WTC11 (cell line): Measurements from ENCODE around the gene GUCY2D.

Experiments
- ESRRA ChIP-seq: sonication (generic); formaldehyde crosslinking; IDR thresholded peaks from 2 replicates; pipeline ENCODE4 v1.8.1; 2022; ENCODE audit warnings: mild to moderate bottlenecking, missing genetic modification reagents, borderline replicate concordance
- ETV6 ChIP-seq: sonication (generic); formaldehyde crosslinking; IDR thresholded peaks from 2 replicates; pipeline ENCODE4 v1.8.1; 2022; ENCODE audit warnings: mild to moderate bottlenecking, missing genetic modification reagents
- FOXK1 ChIP-seq: sonication (generic); formaldehyde crosslinking; IDR thresholded peaks from 2 replicates; pipeline ENCODE4 v1.8.0; 2022; ENCODE audit warnings: mild to moderate bottlenecking, moderate library complexity, missing genetic modification reagents
- NFATC4 ChIP-seq: fragments of 250-450 bp; sonication (Bioruptor Pico); IDR thresholded peaks from 2 replicates; pipeline ENCODE4 v1.9.0; 2021; ENCODE audit warnings: mild to moderate bottlenecking
- NR2C2 ChIP-seq: sonication (generic); formaldehyde crosslinking; IDR thresholded peaks from 2 replicates; pipeline ENCODE4 v1.8.0; 2022; ENCODE audit warnings: mild to moderate bottlenecking, missing genetic modification reagents
- SP1 ChIP-seq: sonication (generic); formaldehyde crosslinking; conservative IDR thresholded peaks from 2 replicates; pipeline ENCODE4 v1.8.1; 2022; ENCODE audit warnings: missing genetic modification reagents
- ZNF121 ChIP-seq: sonication (generic); formaldehyde crosslinking; IDR thresholded peaks from 2 replicates; pipeline ENCODE4 v1.8.0; 2023; ENCODE audit warnings: missing genetic modification reagents
- TF ChIP-seq, protein P1 (sequence below): fragments of 200-600 bp; IDR thresholded peaks from 2 replicates; pipeline ENCODE4 v1.8.0; 2022; ENCODE audit warnings: antibody characterized with exemption
- TF ChIP-seq, protein P2 (sequence below): sonication (generic); formaldehyde crosslinking; IDR thresholded peaks from 2 replicates; pipeline ENCODE4 v1.8.1; 2023; ENCODE audit warnings: mild to moderate bottlenecking, missing genetic modification reagents, moderate library complexity
- TF ChIP-seq, protein P3 (sequence below): sonication (generic); formaldehyde crosslinking; IDR thresholded peaks from 2 replicates; pipeline ENCODE4 v1.8.0; 2022; ENCODE audit warnings: mild to moderate bottlenecking, missing genetic modification reagents
- TF ChIP-seq, protein P4 (sequence below): fragments of 250-450 bp; sonication (Bioruptor Pico); IDR thresholded peaks from 2 replicates; pipeline ENCODE4 v1.9.0; 2021; ENCODE audit warnings: mild to moderate bottlenecking, borderline replicate concordance
- TF ChIP-seq, protein P5 (sequence below): sonication (generic); formaldehyde crosslinking; IDR thresholded peaks from 2 replicates; pipeline ENCODE4 v1.8.0; 2022; ENCODE audit warnings: mild to moderate bottlenecking, missing genetic modification reagents

DNA sequence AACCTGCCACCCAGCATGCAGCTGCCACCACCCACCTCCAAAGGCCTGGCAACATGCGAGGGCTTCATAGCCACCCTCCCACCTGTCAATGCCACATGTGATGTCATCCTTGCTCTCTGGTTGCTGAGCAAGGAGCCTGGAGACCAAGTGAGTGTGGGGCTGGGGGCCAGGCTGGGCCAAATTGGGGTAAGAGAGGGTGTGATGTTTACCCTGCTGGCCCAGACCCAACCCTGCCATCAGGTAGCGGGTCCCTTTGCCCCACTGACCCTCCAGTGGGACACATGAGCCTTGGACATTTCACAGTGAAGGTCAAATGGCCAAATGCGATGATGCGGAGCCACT lies 45.3 kb downstream of the GUCY2D start:
- TF ChIP-seq ESRRA (CRISPR knock-in tag) (no peak), FOXK1 (no peak), NR2C2 (no peak), SP1 (CRISPR knock-in tag) (no peak), ETV6 (no peak), NFATC4 (CRISPR knock-in tag) (no peak), ZNF121 (CRISPR knock-in tag) (no peak)
- TF ChIP-seq, protein P1, sequence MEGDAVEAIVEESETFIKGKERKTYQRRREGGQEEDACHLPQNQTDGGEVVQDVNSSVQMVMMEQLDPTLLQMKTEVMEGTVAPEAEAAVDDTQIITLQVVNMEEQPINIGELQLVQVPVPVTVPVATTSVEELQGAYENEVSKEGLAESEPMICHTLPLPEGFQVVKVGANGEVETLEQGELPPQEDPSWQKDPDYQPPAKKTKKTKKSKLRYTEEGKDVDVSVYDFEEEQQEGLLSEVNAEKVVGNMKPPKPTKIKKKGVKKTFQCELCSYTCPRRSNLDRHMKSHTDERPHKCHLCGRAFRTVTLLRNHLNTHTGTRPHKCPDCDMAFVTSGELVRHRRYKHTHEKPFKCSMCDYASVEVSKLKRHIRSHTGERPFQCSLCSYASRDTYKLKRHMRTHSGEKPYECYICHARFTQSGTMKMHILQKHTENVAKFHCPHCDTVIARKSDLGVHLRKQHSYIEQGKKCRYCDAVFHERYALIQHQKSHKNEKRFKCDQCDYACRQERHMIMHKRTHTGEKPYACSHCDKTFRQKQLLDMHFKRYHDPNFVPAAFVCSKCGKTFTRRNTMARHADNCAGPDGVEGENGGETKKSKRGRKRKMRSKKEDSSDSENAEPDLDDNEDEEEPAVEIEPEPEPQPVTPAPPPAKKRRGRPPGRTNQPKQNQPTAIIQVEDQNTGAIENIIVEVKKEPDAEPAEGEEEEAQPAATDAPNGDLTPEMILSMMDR: no peak
- TF ChIP-seq, protein P2, sequence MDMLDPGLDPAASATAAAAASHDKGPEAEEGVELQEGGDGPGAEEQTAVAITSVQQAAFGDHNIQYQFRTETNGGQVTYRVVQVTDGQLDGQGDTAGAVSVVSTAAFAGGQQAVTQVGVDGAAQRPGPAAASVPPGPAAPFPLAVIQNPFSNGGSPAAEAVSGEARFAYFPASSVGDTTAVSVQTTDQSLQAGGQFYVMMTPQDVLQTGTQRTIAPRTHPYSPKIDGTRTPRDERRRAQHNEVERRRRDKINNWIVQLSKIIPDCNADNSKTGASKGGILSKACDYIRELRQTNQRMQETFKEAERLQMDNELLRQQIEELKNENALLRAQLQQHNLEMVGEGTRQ: no peak
- TF ChIP-seq, protein P3, sequence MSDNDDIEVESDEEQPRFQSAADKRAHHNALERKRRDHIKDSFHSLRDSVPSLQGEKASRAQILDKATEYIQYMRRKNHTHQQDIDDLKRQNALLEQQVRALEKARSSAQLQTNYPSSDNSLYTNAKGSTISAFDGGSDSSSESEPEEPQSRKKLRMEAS (CRISPR knock-in tag): no peak
- TF ChIP-seq, protein P4, sequence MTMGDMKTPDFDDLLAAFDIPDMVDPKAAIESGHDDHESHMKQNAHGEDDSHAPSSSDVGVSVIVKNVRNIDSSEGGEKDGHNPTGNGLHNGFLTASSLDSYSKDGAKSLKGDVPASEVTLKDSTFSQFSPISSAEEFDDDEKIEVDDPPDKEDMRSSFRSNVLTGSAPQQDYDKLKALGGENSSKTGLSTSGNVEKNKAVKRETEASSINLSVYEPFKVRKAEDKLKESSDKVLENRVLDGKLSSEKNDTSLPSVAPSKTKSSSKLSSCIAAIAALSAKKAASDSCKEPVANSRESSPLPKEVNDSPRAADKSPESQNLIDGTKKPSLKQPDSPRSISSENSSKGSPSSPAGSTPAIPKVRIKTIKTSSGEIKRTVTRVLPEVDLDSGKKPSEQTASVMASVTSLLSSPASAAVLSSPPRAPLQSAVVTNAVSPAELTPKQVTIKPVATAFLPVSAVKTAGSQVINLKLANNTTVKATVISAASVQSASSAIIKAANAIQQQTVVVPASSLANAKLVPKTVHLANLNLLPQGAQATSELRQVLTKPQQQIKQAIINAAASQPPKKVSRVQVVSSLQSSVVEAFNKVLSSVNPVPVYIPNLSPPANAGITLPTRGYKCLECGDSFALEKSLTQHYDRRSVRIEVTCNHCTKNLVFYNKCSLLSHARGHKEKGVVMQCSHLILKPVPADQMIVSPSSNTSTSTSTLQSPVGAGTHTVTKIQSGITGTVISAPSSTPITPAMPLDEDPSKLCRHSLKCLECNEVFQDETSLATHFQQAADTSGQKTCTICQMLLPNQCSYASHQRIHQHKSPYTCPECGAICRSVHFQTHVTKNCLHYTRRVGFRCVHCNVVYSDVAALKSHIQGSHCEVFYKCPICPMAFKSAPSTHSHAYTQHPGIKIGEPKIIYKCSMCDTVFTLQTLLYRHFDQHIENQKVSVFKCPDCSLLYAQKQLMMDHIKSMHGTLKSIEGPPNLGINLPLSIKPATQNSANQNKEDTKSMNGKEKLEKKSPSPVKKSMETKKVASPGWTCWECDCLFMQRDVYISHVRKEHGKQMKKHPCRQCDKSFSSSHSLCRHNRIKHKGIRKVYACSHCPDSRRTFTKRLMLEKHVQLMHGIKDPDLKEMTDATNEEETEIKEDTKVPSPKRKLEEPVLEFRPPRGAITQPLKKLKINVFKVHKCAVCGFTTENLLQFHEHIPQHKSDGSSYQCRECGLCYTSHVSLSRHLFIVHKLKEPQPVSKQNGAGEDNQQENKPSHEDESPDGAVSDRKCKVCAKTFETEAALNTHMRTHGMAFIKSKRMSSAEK (CRISPR knock-in tag): no peak
- TF ChIP-seq, protein P5, sequence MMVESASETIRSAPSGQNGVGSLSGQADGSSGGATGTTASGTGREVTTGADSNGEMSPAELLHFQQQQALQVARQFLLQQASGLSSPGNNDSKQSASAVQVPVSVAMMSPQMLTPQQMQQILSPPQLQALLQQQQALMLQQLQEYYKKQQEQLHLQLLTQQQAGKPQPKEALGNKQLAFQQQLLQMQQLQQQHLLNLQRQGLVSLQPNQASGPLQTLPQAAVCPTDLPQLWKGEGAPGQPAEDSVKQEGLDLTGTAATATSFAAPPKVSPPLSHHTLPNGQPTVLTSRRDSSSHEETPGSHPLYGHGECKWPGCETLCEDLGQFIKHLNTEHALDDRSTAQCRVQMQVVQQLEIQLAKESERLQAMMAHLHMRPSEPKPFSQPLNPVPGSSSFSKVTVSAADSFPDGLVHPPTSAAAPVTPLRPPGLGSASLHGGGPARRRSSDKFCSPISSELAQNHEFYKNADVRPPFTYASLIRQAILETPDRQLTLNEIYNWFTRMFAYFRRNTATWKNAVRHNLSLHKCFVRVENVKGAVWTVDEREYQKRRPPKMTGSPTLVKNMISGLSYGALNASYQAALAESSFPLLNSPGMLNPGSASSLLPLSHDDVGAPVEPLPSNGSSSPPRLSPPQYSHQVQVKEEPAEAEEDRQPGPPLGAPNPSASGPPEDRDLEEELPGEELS (CRISPR knock-in tag): no peak
